Measurements from ENCODE around the gene GXYLT2.
"Not testable (repeated sequence)": the region's sequence is repeated elsewhere in the genome, so short reads cannot be mapped to it uniquely, and the experiment has no call there.

Gene GXYLT2

GRCh38 chr3:72995337-72995736 lies 107.5 kb downstream of the GXYLT2 start:
- no peak for TF ChIP-seq CTCF (IDR thresholded peaks at IDR 0.05; ENCODE audit: low read length, missing control alignments)
- H3K4me3 ChIP-seq (replicated peaks; ENCODE audit: low read depth, low read length) = no peak overlapping the region
- DNase-seq (ENCODE audit: low read depth) = no peak

DNA sequence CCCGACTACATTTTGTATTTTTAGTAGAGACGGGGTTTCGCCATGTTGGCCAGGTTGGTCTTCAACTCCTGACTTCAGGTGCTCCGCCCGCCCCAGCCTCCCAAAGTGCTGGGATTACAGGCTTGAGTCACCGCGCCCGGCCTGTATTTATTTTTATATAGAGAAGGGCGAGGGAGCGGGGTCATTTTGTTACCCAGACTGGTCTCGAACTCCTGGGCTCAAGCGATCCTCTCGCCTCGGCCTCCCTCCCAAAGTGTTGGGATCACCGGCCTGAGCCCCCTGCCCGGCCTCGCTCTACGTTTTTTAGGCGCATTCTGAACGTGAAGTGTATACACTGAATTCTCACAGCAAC lies 108.3 kb downstream of the GXYLT2 start:
- DNase-seq (ENCODE audit: low read depth) = no peak
- TF ChIP-seq CTCF (IDR thresholded peaks at IDR 0.05; ENCODE audit: low read length, missing control alignments) = no peak
- H3K4me3 ChIP-seq (replicated peaks; ENCODE audit: low read depth, low read length) = peak overlapping the region; percentile 97

DNA sequence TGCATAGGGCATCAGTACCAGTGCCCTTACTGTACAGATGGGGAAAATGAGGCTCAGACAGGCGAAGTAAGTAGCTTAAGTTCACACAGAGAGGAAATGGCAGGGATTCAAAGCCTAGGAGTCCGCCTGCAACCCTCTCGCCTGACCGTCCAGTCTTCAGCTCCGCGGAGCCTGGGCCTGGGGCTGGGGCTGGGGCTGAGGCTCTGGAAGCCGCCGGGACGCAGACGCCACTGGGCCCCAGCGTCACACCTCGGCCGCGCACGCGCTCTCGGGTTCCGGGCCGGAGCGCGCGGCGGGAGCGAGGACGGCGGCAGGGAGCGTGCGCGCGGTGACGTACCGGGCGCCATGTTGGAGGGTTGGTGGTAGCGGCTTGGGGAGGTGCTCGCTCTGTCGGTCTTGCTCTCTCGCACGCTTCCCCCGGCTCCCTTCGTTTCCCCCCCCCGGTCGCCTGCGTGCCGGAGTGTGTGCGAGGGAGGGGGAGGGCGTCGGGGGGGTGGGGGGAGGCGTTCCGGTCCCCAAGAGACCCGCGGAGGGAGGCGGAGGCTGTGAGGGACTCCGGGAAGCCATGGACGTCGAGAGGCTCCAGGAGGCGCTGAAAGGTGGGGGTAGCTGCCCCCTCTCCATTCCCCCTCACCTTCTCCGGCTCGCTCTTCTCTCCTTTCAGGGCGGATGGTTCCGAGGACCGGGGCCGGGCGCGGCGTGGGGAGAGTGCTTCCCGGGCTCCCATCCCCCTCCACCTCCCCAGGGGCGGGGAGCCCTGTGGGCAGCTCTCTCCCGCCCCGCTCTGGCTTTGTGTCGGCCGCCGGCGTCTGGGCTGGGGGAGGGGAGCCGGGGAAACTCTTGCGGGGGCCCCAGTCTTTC lies 108.9 kb downstream of the GXYLT2 start, which contains the start of gene PPP4R2:
TSS of gene PPP4R2 (plus strand) at position 339 of the 861 bp plus-strand sequence. CDS start at position 566, 227 bp downstream.
- peak within 1 kb of the TSS; percentile 97 for H3K4me3 ChIP-seq (replicated peaks; ENCODE audit: low read depth, low read length)
- DNase-seq (ENCODE audit: low read depth) = peak; percentile 90
- TF ChIP-seq CTCF (IDR thresholded peaks at IDR 0.05; ENCODE audit: low read length, missing control alignments) = no peak

DNA sequence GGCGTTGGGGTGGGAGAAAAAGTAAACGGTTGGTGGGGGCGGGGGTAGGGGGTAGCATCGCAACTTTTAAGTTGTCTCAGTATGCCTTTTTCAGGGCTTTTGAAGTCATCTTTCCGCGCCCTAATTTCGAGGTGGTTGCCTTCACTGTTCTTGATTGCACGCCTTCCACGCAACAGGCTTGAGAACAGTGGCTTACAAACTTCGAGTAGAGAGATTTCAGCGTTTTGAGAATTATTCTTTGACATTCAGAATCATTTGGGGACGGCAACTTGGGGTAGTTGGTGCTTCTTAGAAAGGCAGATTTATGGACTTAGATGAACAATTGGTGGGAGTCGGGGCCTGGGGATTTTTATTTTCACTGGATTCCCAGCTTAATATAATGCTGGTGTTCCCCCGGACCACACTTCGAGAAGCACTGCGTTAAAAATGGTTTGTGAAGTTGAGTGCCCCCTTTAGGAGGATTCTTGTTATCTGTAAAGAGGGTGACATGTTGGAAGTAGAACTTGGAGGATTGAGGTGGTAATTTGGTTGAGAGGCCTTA lies 109.6 kb downstream of the GXYLT2 start:
- peak; percentile 57 for TF ChIP-seq CTCF (IDR thresholded peaks at IDR 0.05; ENCODE audit: low read length, missing control alignments)
- H3K4me3 ChIP-seq (replicated peaks; ENCODE audit: low read depth, low read length) = peak overlapping the region; percentile 97
- DNase-seq (ENCODE audit: low read depth) = peak; percentile 69

DNA sequence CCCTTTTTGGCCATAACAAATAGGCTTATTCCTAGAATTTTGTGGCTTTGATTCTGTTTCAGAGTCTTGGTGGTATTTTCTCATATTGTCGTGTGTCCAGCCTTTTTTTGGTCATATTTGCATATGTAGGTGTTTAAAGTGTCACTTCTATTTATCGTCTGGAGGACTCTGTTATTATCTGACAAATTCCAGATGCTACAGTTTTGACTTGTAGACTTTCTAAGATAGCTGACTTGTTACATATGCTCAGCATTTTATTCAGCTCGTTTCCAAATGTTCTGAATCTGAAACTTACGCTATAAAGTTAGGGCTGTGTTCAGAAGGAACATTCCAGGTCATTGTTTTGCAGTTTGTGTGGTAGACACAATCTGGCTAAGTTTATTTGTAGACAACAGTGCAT lies 110.6 kb downstream of the GXYLT2 start:
- peak overlapping the region; percentile 97 for H3K4me3 ChIP-seq (replicated peaks; ENCODE audit: low read depth, low read length)
- TF ChIP-seq CTCF (IDR thresholded peaks at IDR 0.05; ENCODE audit: low read length, missing control alignments) = no peak
- DNase-seq (ENCODE audit: low read depth) = no peak

DNA sequence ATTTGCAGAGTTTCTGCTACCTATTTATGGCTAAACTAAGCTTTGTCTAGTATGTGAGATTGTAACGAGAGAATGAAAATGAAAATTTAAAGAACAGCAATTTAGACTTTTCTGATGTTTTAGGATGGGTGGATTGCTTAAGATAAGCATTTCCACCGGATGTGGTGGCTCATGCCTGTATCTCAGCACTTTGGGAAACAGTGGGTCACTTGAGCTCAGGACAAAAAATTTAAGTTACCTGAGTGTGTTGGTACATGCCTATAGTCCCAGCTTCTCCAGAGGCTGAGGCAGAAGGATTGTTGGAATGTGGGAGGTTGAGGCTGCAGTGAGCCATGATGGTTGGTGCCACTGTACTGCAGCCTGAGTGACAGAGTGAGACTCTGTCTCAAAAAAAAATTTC lies 112.1 kb downstream of the GXYLT2 start:
- no peak for DNase-seq (ENCODE audit: low read depth)
- no peak for TF ChIP-seq CTCF (IDR thresholded peaks at IDR 0.05; ENCODE audit: low read length, missing control alignments)

DNA sequence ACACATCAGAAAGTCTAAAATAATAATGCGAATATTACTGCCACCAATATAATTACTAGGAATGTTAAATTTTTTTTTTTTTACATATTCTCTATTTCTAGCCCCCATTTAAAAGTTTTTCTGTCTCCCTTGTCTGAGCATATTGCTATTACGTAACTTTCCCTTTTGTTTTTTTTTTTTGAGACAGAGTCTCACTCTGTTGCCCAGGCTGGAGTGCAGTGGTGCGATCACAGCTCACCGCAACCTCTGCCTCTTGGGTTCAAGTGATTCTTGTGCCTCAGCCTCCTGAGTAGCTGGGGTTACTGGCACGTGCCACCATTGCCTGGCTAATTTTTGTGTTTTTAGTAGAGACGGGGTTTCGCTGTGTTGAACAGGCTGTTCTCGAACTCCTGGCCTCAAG lies 115.2 kb downstream of the GXYLT2 start:
- not testable (repeated sequence) for DNase-seq (ENCODE audit: low read depth)

More for the DNA sequence above, 112.1 kb downstream of the GXYLT2 start:
- H3K4me3 ChIP-seq (replicated peaks; ENCODE audit: low read depth, low read length) = peak overlapping the region; percentile 97

More for the DNA sequence above, 115.2 kb downstream of the GXYLT2 start:
- H3K4me3 ChIP-seq (replicated peaks; ENCODE audit: low read depth, low read length) = not testable (repeated sequence)

All from fibroblast of pulmonary artery (primary cell).